ENCODE data around the gene DPH1.

DNA sequence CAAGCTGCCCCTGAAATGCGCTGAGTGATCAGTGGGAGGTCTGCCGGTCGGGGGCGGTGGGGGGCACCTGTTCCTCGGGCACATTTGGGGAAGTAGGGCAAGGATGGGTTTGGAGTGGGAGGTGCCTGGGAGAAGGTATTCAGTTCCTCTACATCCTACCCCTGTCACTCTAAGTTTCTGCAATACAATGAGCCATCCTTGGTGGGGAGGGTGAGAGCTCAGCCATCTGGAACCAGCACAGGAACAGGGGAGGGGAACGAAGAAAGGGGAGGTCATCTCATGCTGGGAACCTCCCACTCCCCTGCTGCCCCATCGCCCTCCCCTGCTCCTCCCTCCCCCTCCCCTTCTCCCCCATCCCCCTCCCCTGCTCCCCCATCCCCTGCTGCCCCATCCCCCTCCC, 4.2 kb downstream of the DPH1 start:
- TF ChIP-seq, protein P1, sequence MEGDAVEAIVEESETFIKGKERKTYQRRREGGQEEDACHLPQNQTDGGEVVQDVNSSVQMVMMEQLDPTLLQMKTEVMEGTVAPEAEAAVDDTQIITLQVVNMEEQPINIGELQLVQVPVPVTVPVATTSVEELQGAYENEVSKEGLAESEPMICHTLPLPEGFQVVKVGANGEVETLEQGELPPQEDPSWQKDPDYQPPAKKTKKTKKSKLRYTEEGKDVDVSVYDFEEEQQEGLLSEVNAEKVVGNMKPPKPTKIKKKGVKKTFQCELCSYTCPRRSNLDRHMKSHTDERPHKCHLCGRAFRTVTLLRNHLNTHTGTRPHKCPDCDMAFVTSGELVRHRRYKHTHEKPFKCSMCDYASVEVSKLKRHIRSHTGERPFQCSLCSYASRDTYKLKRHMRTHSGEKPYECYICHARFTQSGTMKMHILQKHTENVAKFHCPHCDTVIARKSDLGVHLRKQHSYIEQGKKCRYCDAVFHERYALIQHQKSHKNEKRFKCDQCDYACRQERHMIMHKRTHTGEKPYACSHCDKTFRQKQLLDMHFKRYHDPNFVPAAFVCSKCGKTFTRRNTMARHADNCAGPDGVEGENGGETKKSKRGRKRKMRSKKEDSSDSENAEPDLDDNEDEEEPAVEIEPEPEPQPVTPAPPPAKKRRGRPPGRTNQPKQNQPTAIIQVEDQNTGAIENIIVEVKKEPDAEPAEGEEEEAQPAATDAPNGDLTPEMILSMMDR (IDR thresholded peaks at IDR 0.05; ENCODE audit: low read depth, low read length) = no peak
- TF ChIP-seq EZH2phosphoT487 (IDR thresholded peaks at IDR 0.05; ENCODE audit: low read depth) = no peak
